ENCODE results near the gene RTP5. TPM values are rescaled to one million over a fixed set of nuclear protein-coding genes. Genes with fewer than 3 reads are reported as not detected.

The RTP5 gene
- total and polyA plus RNA-seq, 2 of the 8 experiments (the other 6 are each of a cell fraction or from before 2014, with no cell fraction given): not detected

DNA sequence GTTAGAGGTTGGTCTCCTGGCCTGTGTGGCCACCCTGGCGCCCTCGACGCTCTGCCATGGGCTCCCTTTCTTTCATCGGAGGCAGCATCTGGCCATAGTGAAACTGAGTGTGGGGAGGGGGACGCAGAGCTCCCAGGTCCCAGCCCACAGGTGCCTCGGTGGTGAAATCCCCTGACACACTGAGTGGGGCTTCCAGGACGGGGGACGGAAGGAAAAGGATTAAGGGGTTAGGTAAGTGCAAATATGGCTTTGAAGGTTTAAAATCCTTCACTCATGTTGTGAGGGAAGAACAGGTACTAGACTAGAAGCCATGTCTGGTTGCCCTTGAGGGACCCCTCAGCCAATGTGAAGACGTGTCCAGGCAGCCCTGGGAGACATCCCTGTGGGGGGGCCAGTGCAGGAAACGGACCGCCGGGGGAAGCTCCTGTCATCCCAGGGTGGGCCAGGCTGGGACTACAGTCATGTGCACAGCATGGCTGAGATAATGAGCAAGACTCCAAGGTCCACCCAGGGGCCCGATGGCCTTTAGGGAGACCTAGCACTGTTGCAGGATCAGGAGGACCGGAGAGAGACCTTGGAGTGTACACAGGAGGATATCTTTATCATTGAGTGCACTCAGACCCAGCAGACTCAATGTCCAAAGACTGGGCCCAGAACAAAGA, 36.3 kb downstream of the RTP5 start (continued):
- TF ChIP-seq, protein P1, sequence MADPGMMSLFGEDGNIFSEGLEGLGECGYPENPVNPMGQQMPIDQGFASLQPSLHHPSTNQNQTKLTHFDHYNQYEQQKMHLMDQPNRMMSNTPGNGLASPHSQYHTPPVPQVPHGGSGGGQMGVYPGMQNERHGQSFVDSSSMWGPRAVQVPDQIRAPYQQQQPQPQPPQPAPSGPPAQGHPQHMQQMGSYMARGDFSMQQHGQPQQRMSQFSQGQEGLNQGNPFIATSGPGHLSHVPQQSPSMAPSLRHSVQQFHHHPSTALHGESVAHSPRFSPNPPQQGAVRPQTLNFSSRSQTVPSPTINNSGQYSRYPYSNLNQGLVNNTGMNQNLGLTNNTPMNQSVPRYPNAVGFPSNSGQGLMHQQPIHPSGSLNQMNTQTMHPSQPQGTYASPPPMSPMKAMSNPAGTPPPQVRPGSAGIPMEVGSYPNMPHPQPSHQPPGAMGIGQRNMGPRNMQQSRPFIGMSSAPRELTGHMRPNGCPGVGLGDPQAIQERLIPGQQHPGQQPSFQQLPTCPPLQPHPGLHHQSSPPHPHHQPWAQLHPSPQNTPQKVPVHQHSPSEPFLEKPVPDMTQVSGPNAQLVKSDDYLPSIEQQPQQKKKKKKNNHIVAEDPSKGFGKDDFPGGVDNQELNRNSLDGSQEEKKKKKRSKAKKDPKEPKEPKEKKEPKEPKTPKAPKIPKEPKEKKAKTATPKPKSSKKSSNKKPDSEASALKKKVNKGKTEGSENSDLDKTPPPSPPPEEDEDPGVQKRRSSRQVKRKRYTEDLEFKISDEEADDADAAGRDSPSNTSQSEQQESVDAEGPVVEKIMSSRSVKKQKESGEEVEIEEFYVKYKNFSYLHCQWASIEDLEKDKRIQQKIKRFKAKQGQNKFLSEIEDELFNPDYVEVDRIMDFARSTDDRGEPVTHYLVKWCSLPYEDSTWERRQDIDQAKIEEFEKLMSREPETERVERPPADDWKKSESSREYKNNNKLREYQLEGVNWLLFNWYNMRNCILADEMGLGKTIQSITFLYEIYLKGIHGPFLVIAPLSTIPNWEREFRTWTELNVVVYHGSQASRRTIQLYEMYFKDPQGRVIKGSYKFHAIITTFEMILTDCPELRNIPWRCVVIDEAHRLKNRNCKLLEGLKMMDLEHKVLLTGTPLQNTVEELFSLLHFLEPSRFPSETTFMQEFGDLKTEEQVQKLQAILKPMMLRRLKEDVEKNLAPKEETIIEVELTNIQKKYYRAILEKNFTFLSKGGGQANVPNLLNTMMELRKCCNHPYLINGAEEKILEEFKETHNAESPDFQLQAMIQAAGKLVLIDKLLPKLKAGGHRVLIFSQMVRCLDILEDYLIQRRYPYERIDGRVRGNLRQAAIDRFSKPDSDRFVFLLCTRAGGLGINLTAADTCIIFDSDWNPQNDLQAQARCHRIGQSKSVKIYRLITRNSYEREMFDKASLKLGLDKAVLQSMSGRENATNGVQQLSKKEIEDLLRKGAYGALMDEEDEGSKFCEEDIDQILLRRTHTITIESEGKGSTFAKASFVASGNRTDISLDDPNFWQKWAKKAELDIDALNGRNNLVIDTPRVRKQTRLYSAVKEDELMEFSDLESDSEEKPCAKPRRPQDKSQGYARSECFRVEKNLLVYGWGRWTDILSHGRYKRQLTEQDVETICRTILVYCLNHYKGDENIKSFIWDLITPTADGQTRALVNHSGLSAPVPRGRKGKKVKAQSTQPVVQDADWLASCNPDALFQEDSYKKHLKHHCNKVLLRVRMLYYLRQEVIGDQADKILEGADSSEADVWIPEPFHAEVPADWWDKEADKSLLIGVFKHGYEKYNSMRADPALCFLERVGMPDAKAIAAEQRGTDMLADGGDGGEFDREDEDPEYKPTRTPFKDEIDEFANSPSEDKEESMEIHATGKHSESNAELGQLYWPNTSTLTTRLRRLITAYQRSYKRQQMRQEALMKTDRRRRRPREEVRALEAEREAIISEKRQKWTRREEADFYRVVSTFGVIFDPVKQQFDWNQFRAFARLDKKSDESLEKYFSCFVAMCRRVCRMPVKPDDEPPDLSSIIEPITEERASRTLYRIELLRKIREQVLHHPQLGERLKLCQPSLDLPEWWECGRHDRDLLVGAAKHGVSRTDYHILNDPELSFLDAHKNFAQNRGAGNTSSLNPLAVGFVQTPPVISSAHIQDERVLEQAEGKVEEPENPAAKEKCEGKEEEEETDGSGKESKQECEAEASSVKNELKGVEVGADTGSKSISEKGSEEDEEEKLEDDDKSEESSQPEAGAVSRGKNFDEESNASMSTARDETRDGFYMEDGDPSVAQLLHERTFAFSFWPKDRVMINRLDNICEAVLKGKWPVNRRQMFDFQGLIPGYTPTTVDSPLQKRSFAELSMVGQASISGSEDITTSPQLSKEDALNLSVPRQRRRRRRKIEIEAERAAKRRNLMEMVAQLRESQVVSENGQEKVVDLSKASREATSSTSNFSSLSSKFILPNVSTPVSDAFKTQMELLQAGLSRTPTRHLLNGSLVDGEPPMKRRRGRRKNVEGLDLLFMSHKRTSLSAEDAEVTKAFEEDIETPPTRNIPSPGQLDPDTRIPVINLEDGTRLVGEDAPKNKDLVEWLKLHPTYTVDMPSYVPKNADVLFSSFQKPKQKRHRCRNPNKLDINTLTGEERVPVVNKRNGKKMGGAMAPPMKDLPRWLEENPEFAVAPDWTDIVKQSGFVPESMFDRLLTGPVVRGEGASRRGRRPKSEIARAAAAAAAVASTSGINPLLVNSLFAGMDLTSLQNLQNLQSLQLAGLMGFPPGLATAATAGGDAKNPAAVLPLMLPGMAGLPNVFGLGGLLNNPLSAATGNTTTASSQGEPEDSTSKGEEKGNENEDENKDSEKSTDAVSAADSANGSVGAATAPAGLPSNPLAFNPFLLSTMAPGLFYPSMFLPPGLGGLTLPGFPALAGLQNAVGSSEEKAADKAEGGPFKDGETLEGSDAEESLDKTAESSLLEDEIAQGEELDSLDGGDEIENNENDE (IDR thresholded peaks at IDR 0.05; ENCODE audit: insufficient replicate concordance, low read length): no peak
- TF ChIP-seq TAF1 (IDR thresholded peaks at IDR 0.05; ENCODE audit: low read depth, low read length): no peak
- no peak for TF ChIP-seq JUND (IDR thresholded peaks at IDR 0.05; ENCODE audit: low read length)
- no peak for TF ChIP-seq RXRA (IDR thresholded peaks at IDR 0.05; ENCODE audit: insufficient read depth, low read depth, low read length)
- TF ChIP-seq TEAD4 (IDR thresholded peaks at IDR 0.05; ENCODE audit: low read depth, low read length): no peak
- TF ChIP-seq TCF12 (IDR thresholded peaks at IDR 0.05; ENCODE audit: low read depth, low read length): no peak
